GM12872 (cell line): ENCODE measurements around the gene RRAS2.

ENCODE experiments used
- CTCF ChIP-seq: IDR thresholded peaks from 3 replicates; pipeline ENCODE4 v1.5.1; 2011; ENCODE audit warnings: low read depth, mild to moderate bottlenecking, low read length, moderate library complexity; ENCODE audit not compliant: insufficient read depth

RRAS2 gene

GRCh38 chr11:14322510-14322909, 36.5 kb downstream of the RRAS2 start:
- TF ChIP-seq CTCF: no peak

- TF ChIP-seq CTCF: no peak
Observed at GRCh38 chr11:14320020-14320419, 39.0 kb downstream of the RRAS2 start.

- TF ChIP-seq CTCF: no peak
Observed at GRCh38 chr11:14318581-14318981, 40.4 kb downstream of the RRAS2 start.

GRCh38 chr11:14317659-14318325, 41.2 kb downstream of the RRAS2 start:
- TF ChIP-seq CTCF: no peak

- TF ChIP-seq CTCF: no peak
Observed at GRCh38 chr11:14315130-14315529, 43.9 kb downstream of the RRAS2 start.

GRCh38 chr11:14314127-14314526, 44.9 kb downstream of the RRAS2 start:
- TF ChIP-seq CTCF: no peak

GRCh38 chr11:14312736-14313438, 46.1 kb downstream of the RRAS2 start:
- no peak for TF ChIP-seq CTCF
